MCF 10A (cell line): ENCODE data around the gene MUC4. TPM values are rescaled to one million over a fixed set of nuclear protein-coding genes. Genes with fewer than 3 reads are reported as not detected.

ENCODE experiments used
- BruUV-seq: library from RNA; stranded (reverse); fragments of 400-500 nt; replicated peaks from 2 replicates; lab custom pipeline; 2021; lab: Mats Ljungman, UMichigan
- CTCF ChIA-PET: fragments of 300-600 bp; sonication (Branson Sonifier 250); formaldehyde crosslinking; extraction: SDS; loops from one replicate; lab custom pipeline; 2021; ENCODE audit warnings: antibody characterized with exemption, inconsistent platforms; lab: Yijun Ruan, JAX
- POLR2A ChIA-PET: fragments of 300-600, 350-650 bp; sonication (Branson Sonifier 250); formaldehyde crosslinking; extraction: SDS; loops from one replicate; lab custom pipeline; 2020; ENCODE audit warnings: antibody characterized with exemption, inconsistent platforms; lab: Yijun Ruan, JAX
- DNase-seq: peaks from one replicate; pipeline ENCODE4 v3.0.0-alpha.2; 2018; ENCODE audit not compliant: unreplicated experiment
- H3K27ac Mint-ChIP-seq: one replicate; pipeline ENCODE4 v1.8.0; 2022; ENCODE audit warnings: mild to moderate bottlenecking, low read depth, mixed read lengths; ENCODE audit not compliant: unreplicated experiment
- H3K27me3 Mint-ChIP-seq: one replicate; pipeline ENCODE4 v1.8.0; 2022; ENCODE audit warnings: mixed read lengths; ENCODE audit not compliant: insufficient read depth, unreplicated experiment
- H3K36me3 Mint-ChIP-seq: one replicate; pipeline ENCODE4 v1.8.0; 2022; ENCODE audit warnings: mild to moderate bottlenecking, moderate library complexity, mixed read lengths; ENCODE audit not compliant: insufficient read depth, unreplicated experiment
- H3K4me1 Mint-ChIP-seq: one replicate; pipeline ENCODE4 v1.8.0; 2022; ENCODE audit warnings: mixed read lengths; ENCODE audit not compliant: insufficient read depth, unreplicated experiment
- H3K4me3 Mint-ChIP-seq: one replicate; pipeline ENCODE4 v1.8.0; 2022; ENCODE audit warnings: mild to moderate bottlenecking, moderate library complexity, mixed read lengths; ENCODE audit not compliant: unreplicated experiment
- H3K9me3 Mint-ChIP-seq: one replicate; pipeline ENCODE4 v1.8.0; 2022; ENCODE audit warnings: mixed read lengths; ENCODE audit not compliant: unreplicated experiment
- intact Hi-C: fragments of 100-400 bp; cut with micrococcal nuclease; formaldehyde crosslinking; loops from 2 replicates; pipeline ENCODE4 v1.14.1; 2022
- total RNA-seq: library from RNA; stranded (reverse); gene quantifications from 2 replicates; pipeline ENCODE4 v1.2.3, GENCODE V29; 2022
- TF ChIP-seq, protein P1 (sequence below): fragments of 200-600 bp; IDR thresholded peaks from one replicate; pipeline ENCODE4 v1.8.0; 2022; ENCODE audit warnings: antibody characterized with exemption, mild to moderate bottlenecking; ENCODE audit not compliant: unreplicated experiment

The MUC4 gene
- total RNA-seq, 1 experiment from 2014 or later = not detected

GRCh38 chr3:195708626-195709481, 102.9 kb downstream of the MUC4 start:
- no peak for DNase-seq
- no peaks in the 10 kb centered on the region for H3K9me3 Mint-ChIP-seq
- TF ChIP-seq, protein P1, sequence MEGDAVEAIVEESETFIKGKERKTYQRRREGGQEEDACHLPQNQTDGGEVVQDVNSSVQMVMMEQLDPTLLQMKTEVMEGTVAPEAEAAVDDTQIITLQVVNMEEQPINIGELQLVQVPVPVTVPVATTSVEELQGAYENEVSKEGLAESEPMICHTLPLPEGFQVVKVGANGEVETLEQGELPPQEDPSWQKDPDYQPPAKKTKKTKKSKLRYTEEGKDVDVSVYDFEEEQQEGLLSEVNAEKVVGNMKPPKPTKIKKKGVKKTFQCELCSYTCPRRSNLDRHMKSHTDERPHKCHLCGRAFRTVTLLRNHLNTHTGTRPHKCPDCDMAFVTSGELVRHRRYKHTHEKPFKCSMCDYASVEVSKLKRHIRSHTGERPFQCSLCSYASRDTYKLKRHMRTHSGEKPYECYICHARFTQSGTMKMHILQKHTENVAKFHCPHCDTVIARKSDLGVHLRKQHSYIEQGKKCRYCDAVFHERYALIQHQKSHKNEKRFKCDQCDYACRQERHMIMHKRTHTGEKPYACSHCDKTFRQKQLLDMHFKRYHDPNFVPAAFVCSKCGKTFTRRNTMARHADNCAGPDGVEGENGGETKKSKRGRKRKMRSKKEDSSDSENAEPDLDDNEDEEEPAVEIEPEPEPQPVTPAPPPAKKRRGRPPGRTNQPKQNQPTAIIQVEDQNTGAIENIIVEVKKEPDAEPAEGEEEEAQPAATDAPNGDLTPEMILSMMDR = no peak
- no peaks in the 10 kb centered on the region for H3K27me3 Mint-ChIP-seq
- H3K36me3 Mint-ChIP-seq = no peaks in the 10 kb centered on the region
- intact Hi-C loops = no loop called here
- H3K4me1 Mint-ChIP-seq = no peaks in the 10 kb centered on the region
- POLR2A ChIA-PET = interaction anchor here (1.0 kb wide), 1 partner anchor 10 kb away, joined by 3 read pairs; no protein-coding TSS in a partner anchor
- CTCF ChIA-PET = interaction anchor here (1.3 kb wide), 1 partner anchor 142 kb away, joined by 3 read pairs; no protein-coding TSS in a partner anchor
- no TSS peak for BruUV-seq
- no peak overlapping the region for H3K4me3 Mint-ChIP-seq
- no peak overlapping the region for H3K27ac Mint-ChIP-seq

DNA sequence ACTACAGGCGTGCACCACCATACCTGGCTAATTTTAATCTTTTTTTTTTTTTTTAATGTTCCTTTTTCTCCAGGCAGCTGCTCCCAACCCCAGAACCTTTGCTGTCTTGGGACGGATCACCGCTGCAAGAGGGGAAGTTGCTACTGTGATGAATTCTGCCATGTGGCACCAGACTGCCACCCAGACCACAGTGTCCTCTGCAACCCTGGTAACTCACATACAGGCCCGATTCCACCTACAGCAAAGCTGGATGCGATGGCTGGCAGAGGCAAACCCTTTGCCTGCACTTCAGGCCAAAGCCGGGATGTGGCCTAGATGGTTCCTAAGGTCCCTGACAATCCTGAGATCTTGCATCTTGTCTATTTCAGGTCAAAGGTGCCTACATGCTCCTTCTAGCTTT, 103.7 kb downstream of the MUC4 start:
- intact Hi-C loops = no loop called here
- TF ChIP-seq, protein P1 = no peak
- CTCF ChIA-PET = interaction anchor here (1.3 kb wide), 1 partner anchor 142 kb away, joined by 3 read pairs; no protein-coding TSS in a partner anchor
- H3K4me1 Mint-ChIP-seq = no peaks in the 10 kb centered on the region
- H3K9me3 Mint-ChIP-seq = no peaks in the 10 kb centered on the region
- no peak overlapping the region for H3K27ac Mint-ChIP-seq
- POLR2A ChIA-PET = no interaction called here
- H3K4me3 Mint-ChIP-seq = no peak overlapping the region
- H3K27me3 Mint-ChIP-seq = no peaks in the 10 kb centered on the region
- BruUV-seq = no TSS peak
- no peaks in the 10 kb centered on the region for H3K36me3 Mint-ChIP-seq
- no peak for DNase-seq

DNA sequence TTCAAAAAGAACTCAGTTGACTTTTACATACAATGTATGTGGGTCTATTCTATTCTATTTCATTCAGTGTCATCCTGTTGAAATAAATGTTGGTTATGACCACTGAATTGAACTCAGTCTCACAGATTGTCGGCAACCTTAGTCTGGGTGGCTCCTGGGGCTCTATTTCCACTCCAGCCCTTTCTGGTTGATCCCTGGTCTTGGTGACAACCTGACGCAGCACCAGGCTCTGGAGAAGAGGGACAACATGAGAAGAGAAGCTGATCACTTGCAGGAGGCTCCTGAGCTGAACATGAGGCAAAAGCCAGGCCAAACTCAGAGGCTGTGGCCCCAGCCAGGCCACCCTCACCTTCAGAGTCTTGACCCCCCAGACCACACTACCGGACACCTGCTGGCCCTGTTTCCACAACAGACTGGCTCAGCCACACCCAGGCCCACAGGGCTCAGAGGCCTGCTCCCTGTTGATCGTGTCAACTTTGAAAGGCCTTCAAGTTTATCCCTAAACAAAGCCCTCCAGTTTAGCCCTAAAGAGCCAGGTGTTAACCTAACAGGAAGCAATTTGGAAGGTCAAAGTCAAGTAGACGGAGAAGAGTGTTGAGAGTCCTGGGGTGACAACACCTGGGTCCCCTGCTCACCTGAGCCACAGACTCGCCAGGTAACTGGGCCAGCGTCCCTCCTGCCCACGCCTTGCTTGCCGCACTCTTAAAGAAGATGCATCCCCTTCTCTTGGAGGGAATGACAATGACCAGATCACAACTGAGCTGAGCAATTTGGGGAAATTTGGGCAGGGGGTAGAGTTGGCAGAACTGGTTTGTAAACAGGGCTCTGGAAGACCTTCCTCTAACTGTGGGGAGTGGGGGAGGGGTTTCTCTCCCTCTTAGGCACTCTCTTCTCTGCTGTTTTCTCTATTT, 106.4 kb downstream of the MUC4 start:
- Mint-ChIP-seq H3K27ac (no peak overlapping the region), H3K27me3 (no peaks in the 10 kb centered on the region), H3K36me3 (peaks cover 5% of the 10 kb centered on the region), H3K4me1 (no peaks in the 10 kb centered on the region), H3K9me3 (no peaks in the 10 kb centered on the region), H3K4me3 (no peak overlapping the region)
- TF ChIP-seq, protein P1 = no peak
- ChIA-PET POLR2A (interaction anchor here (0.6 to 4.8 kb wide), 3 partner anchors 9 to 34 kb away, joined by 4 to 24 read pairs (median 5); no protein-coding TSS in a partner anchor), CTCF (no interaction called here)
- no TSS peak for BruUV-seq
- intact Hi-C loops = no loop called here
- DNase-seq = no peak
